ENCODE data around the gene NT5C2. TPM values are rescaled to one million over a fixed set of nuclear protein-coding genes. Genes with fewer than 3 reads are reported as not detected.
A peak's percentile ranks its signal among the peaks of the same experiment; 100 is the strongest.
"Not testable (repeated sequence)": the region's sequence is repeated elsewhere in the genome, so short reads cannot be mapped to it uniquely, and the experiment has no call there.

The NT5C2 gene
- total RNA-seq, 6 experiments from 2014 or later = 17.3 to 39.2 (median 32.4) TPM

DNA sequence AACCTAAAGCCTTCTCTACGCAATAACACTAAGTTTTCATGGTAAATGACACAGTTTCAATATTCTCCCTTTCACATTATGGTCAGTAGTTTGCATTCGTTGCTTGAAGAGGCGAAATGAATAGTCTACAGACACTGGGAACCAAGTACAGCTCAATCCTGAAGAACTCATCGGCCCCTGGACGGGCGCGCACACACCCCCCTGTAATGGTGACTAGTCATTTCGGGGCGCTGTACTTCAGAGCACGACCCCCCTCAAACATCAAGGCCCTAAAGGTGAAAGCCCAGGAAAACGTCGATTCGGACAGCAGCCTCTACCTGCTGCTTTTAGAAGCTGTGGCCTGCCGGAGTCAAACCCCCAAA is 1.0 kb downstream of the NT5C2 start:
- peaks cover 0 to 29% (median 0%) of the 10 kb centered on the region in 4 donors for H3K4me1 ChIP-seq
- no peaks in the 10 kb centered on the region for H3K9me3 ChIP-seq
- H3K27ac ChIP-seq = peak overlapping the region; percentile 94 to 99 (median 99)
- TF ChIP-seq, protein P1, sequence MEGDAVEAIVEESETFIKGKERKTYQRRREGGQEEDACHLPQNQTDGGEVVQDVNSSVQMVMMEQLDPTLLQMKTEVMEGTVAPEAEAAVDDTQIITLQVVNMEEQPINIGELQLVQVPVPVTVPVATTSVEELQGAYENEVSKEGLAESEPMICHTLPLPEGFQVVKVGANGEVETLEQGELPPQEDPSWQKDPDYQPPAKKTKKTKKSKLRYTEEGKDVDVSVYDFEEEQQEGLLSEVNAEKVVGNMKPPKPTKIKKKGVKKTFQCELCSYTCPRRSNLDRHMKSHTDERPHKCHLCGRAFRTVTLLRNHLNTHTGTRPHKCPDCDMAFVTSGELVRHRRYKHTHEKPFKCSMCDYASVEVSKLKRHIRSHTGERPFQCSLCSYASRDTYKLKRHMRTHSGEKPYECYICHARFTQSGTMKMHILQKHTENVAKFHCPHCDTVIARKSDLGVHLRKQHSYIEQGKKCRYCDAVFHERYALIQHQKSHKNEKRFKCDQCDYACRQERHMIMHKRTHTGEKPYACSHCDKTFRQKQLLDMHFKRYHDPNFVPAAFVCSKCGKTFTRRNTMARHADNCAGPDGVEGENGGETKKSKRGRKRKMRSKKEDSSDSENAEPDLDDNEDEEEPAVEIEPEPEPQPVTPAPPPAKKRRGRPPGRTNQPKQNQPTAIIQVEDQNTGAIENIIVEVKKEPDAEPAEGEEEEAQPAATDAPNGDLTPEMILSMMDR (IDR thresholded peaks at IDR 0.05) = no peak
- no peak for TF ChIP-seq POLR2A (IDR thresholded peaks at IDR 0.05)
- DNase-seq (peak in 1 of 3 donors; percentile 58), ATAC-seq (peak; percentile 6 to 32 (median 17))
- intact Hi-C loops (cut with DNase I) = no loop called here
- no peaks in the 10 kb centered on the region for H3K27me3 ChIP-seq
- H3K36me3 ChIP-seq = no peaks in the 10 kb centered on the region
- 0% methylated on average over 9 of the region's 14 CpGs for WGBS (ENCODE audit: insufficient coverage, low coverage, low lambda C conversion rate, missing lambda C conversion rate)
- peak overlapping the region; percentile 89 to 96 (median 90) for H3K4me3 ChIP-seq

DNA sequence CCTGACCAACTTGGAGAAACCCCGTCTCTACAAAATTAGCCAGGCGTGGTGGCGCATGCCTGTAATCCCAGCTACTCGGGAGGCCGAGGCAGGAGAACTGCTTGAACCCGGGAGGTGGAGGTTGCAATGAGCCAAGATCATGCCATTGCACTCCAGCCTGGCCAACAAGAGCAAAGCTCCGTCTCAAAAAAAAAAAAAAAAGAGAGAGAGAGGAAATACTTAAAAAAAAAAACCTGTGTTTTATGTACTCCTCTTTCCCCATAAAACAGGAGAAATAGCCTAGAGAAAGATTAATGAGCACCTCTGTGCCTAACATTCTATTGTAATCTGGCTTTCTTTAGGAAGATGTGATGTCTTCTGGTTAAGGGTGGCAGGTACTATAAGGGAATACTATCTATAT is 1.9 kb downstream of the NT5C2 start:
- intact Hi-C loops (cut with DNase I); ATAC-seq; H3K27me3 ChIP-seq; H3K36me3 ChIP-seq; DNase-seq; H3K9me3 ChIP-seq: not testable (repeated sequence)
- Histone ChIP-seq H3K4me3 (peak overlapping the region in 2 of 3 donors; percentile 89 to 96), H3K4me1 (peaks cover 0 to 20% (median 0%) of the 10 kb centered on the region in 4 donors), H3K27ac (peak overlapping the region in 2 of 3 donors; percentile 94 to 99)
- WGBS (ENCODE audit: insufficient coverage, low coverage, low lambda C conversion rate, missing lambda C conversion rate) = 70% methylated on average over 5 of the region's 7 CpGs

DNA sequence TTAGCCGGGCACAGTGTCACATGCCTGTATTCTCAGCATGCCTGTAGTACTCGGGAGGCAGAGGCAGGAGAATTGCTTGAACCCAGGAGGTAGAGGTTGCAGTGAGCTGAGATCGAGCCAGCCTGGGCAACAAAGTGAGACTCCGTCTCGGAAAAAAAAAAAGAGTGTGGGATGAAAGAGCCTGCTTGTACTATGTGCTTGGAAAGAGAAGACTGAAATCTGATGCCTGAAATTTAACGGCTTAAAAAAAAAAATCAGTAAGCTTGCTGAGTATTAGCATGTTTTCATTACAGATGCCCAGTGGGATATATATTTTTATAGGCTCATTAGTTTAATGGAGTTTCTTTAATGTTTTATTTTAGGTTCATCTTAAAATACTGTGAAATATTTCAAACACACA is 4.2 kb downstream of the NT5C2 start:
- 72% methylated on average over 6 of the region's 6 CpGs for WGBS (ENCODE audit: insufficient coverage, low coverage, low lambda C conversion rate, missing lambda C conversion rate)
- H3K9me3 ChIP-seq = no peaks in the 10 kb centered on the region
- H3K27me3 ChIP-seq = no peaks in the 10 kb centered on the region
- TF ChIP-seq, protein P1 (IDR thresholded peaks at IDR 0.05) = no peak
- TF ChIP-seq POLR2A (IDR thresholded peaks at IDR 0.05) = no peak
- H3K27ac ChIP-seq = no peak overlapping the region
- H3K4me1 ChIP-seq = peaks cover 0 to 32% (median 4%) of the 10 kb centered on the region in 4 donors
- intact Hi-C loops (cut with DNase I) = no loop called here
- no peak for DNase-seq
- ATAC-seq = no peak
- no peak overlapping the region for H3K4me3 ChIP-seq
- no peaks in the 10 kb centered on the region for H3K36me3 ChIP-seq

DNA sequence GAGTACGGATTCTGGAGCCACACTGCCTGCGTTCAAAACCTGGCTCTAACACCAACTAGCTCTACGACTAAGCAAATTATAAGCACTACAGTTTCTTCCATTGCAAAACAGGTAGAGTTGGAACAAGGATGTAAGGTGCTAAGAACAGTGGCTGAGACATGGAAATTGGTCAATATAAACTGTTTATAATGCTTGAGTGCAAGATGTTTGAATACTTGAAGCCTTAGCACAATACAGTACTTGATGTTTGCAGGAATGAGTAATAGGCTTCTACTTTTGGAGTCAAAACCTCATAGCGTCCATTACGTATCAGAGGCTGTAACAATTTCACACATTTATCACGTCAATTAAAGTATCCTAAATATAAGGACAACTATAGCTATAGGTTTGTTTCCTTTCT is 6.9 kb downstream of the NT5C2 start:
- TF ChIP-seq, protein P1 (IDR thresholded peaks at IDR 0.05) = no peak
- no peak for TF ChIP-seq POLR2A (IDR thresholded peaks at IDR 0.05)
- intact Hi-C loops (cut with DNase I) = no loop called here
- H3K9me3 ChIP-seq = no peaks in the 10 kb centered on the region
- H3K4me1 ChIP-seq = peaks cover 0 to 23% (median 4%) of the 10 kb centered on the region in 4 donors
- no peaks in the 10 kb centered on the region for H3K36me3 ChIP-seq
- no peak overlapping the region for H3K27ac ChIP-seq
- H3K4me3 ChIP-seq = no peak overlapping the region
- WGBS (ENCODE audit: insufficient coverage, low coverage, low lambda C conversion rate, missing lambda C conversion rate) = 76% methylated on average over 6 of the region's 6 CpGs
- no peaks in the 10 kb centered on the region for H3K27me3 ChIP-seq
- DNase-seq (no peak), ATAC-seq (no peak)

DNA sequence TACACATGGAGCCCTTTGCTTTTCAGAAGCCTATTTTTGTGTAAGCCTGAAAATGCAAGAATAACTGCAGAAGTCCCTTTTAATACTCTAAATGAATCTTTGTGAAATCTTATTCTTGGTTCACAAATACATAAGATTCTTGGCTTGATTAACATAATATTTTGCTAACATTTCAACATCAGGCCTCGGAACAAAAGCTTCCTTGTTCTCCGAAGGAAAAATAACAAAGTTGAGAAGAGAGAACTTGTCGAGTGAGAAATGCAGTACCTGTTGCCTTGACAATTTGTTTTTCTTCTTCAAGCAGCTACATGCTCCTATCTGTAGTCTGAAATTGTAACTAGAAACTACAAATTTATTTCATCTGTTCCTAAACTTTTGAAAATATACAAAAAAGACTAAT is 8.5 kb downstream of the NT5C2 start:
- H3K4me1 ChIP-seq = peaks cover 0 to 15% (median 4%) of the 10 kb centered on the region in 4 donors
- WGBS (ENCODE audit: insufficient coverage, low coverage, low lambda C conversion rate, missing lambda C conversion rate) = 22% methylated on average over 3 of the region's 3 CpGs
- H3K27ac ChIP-seq = no peak overlapping the region
- no peaks in the 10 kb centered on the region for H3K9me3 ChIP-seq
- peaks cover 0 to 13% (median 2%) of the 10 kb centered on the region in 4 donors for H3K36me3 ChIP-seq
- intact Hi-C loops (cut with DNase I) = no loop called here
- H3K27me3 ChIP-seq = no peaks in the 10 kb centered on the region
- ATAC-seq (no peak), DNase-seq (no peak)
- H3K4me3 ChIP-seq = no peak overlapping the region
- TF ChIP-seq POLR2A (IDR thresholded peaks at IDR 0.05) = no peak
- TF ChIP-seq, protein P1 (IDR thresholded peaks at IDR 0.05) = no peak

DNA sequence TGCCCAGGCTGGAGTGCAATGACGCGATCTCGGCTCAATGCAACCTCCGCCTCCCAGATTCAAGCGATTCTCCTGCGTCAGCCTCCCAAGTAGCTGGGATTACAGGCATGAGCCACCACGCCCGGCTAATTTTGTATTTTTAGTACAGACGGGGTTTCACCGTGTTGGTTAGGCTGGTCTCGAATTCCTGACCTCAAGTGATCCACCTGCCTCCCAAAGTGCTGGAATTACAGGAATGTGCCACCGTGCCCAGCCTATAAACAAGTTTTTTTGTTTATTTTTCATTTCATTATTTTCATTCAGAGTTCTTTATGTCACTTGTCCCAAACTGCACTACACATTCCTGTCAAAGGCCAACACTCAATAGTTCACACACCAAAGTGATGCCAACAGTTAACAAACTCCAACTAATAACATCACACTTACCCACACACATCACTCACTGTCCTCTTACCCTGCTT is 9.1 kb downstream of the NT5C2 start:
- H3K27me3 ChIP-seq; H3K4me3 ChIP-seq; H3K27ac ChIP-seq; DNase-seq; intact Hi-C loops (cut with DNase I); H3K9me3 ChIP-seq: not testable (repeated sequence)
- H3K36me3 ChIP-seq = peaks cover 0 to 17% (median 2%) of the 10 kb centered on the region in 4 donors
- ATAC-seq = peak in 1 of 4 donors; percentile 20
- WGBS (ENCODE audit: insufficient coverage, low coverage, low lambda C conversion rate, missing lambda C conversion rate) = 81% methylated on average over 10 of the region's 12 CpGs
- peaks cover 0 to 15% (median 4%) of the 10 kb centered on the region in 4 donors for H3K4me1 ChIP-seq
